Activated B cell treated with CpG ODN at 0.5 μM for 24 hours (primary cell): Measurements from ENCODE around the gene POLR3GL. TPM values are rescaled to one million over a fixed set of nuclear protein-coding genes. Genes with fewer than 3 reads are reported as not detected.

ENCODE experiments used
- ATAC-seq: fragments of 200-7000 bp; cut with Tn5 transposase; one replicate; pipeline ENCODE4 v1.10.0; 2021; ENCODE audit warnings: low read depth, mild to moderate bottlenecking, moderate library complexity
- CTCF ChIA-PET: fragments of 350-600 bp; sonication (Branson Sonifier 250); formaldehyde crosslinking; loops from one replicate; lab custom pipeline; 2021; ENCODE audit warnings: antibody characterized with exemption; lab: Charles Lee
- POLR2A ChIA-PET: fragments of 350-600 bp; sonication (Branson Sonifier 250); formaldehyde crosslinking; loops from one replicate; lab custom pipeline; 2021; ENCODE audit warnings: antibody characterized with exemption; lab: Charles Lee
- DNase-seq: peaks from one replicate; pipeline ENCODE4 v3.0.0; 2022
- H3K27ac Mint-ChIP-seq: one replicate; pipeline ENCODE4 v1.8.0; 2020; ENCODE audit warnings: mixed read lengths
- H3K27me3 Mint-ChIP-seq: one replicate; pipeline ENCODE4 v1.8.0; 2021; ENCODE audit warnings: mixed read lengths
- H3K36me3 Mint-ChIP-seq: one replicate; pipeline ENCODE4 v1.8.0; 2021; ENCODE audit warnings: low read depth, mixed read lengths
- H3K4me1 Mint-ChIP-seq: one replicate; pipeline ENCODE4 v1.8.0; 2021; ENCODE audit warnings: mixed read lengths
- H3K4me3 Mint-ChIP-seq: one replicate; pipeline ENCODE4 v1.8.0; 2020; ENCODE audit warnings: mild to moderate bottlenecking, mixed read lengths
- H3K9me3 Mint-ChIP-seq: one replicate; pipeline ENCODE4 v1.8.0; 2020; ENCODE audit warnings: mixed read lengths
- intact Hi-C: fragments of 100-400 bp; cut with micrococcal nuclease; formaldehyde crosslinking; loops from one replicate; pipeline ENCODE4 v1.15.1; 2024
- total RNA-seq: library from RNA; stranded (reverse); gene quantifications from 2 replicates; pipeline ENCODE4 v1.2.3, GENCODE V29; 2022
- TF ChIP-seq, protein P1 (sequence below): fragments of 200-600 bp; IDR thresholded peaks from one replicate; pipeline ENCODE4 v1.8.0; 2022; ENCODE audit warnings: antibody characterized with exemption, mild to moderate bottlenecking

POLR3GL gene
- total RNA-seq, 1 donor from 2014 or later, result 22.7 TPM

DNA sequence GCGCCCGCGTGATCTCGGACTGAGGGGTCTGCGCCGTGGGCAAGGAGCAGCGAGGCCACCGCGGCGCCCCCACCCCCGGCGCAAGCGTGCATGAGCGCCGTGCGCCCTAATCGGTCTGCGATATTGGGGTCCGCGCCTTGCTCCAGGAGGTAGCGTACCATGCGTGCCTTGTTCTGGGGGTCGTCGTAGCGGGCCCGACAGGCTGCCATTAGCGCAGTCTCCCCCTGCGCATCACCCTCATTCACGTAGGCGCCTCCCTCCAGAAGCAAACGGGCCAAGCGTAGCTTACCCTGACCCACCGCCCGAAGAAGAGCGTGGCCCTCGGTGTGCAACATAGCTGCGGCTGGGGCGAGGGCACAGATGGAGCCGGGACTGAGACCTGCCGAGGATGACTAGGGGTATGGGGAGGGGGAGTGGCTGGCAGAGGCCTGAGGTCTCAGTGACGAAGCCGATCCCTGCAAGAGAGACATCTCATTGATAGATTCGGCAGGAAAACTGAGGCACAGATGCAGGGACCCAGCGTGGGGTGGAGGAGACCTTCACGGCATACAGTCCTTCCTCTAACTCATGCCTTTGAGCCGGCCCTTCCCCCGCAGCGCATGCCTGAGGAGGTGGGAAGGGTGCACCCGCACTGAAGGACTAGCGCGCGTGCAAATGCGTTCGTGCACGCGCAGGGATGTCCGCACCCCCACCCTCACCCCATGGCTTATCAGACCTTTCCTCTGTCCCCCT lies 2.9 kb upstream of the POLR3GL start:
- H3K27me3 Mint-ChIP-seq, result no peaks in the 10 kb centered on the region
- DNase-seq (peak; percentile 29), ATAC-seq (no peak)
- ChIA-PET POLR2A (interaction anchor here (0.7 to 5.1 kb wide), 9 partner anchors 18 to 116 kb away, joined by 3 to 128 read pairs (median 8); partner anchors contain the start of genes NUDT17, PEX11B, PIAS3 and RBM8A), CTCF (interaction anchor here (2.0 kb wide), 1 partner anchor 35 kb away, joined by 5 read pairs; the partner anchor contains the start of gene RBM8A)
- peak overlapping the region; percentile 90 for H3K4me3 Mint-ChIP-seq
- no peaks in the 10 kb centered on the region for H3K9me3 Mint-ChIP-seq
- H3K36me3 Mint-ChIP-seq, result peaks cover 10% of the 10 kb centered on the region
- H3K4me1 Mint-ChIP-seq, result peaks cover 69% of the 10 kb centered on the region
- peak overlapping the region; percentile 64 for H3K27ac Mint-ChIP-seq
- intact Hi-C loops, result loop anchor here (5.0 kb wide), 1 partner anchor 36 kb away; the partner anchor contains the start of gene TXNIP
- TF ChIP-seq, protein P1, sequence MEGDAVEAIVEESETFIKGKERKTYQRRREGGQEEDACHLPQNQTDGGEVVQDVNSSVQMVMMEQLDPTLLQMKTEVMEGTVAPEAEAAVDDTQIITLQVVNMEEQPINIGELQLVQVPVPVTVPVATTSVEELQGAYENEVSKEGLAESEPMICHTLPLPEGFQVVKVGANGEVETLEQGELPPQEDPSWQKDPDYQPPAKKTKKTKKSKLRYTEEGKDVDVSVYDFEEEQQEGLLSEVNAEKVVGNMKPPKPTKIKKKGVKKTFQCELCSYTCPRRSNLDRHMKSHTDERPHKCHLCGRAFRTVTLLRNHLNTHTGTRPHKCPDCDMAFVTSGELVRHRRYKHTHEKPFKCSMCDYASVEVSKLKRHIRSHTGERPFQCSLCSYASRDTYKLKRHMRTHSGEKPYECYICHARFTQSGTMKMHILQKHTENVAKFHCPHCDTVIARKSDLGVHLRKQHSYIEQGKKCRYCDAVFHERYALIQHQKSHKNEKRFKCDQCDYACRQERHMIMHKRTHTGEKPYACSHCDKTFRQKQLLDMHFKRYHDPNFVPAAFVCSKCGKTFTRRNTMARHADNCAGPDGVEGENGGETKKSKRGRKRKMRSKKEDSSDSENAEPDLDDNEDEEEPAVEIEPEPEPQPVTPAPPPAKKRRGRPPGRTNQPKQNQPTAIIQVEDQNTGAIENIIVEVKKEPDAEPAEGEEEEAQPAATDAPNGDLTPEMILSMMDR, result no peak

DNA sequence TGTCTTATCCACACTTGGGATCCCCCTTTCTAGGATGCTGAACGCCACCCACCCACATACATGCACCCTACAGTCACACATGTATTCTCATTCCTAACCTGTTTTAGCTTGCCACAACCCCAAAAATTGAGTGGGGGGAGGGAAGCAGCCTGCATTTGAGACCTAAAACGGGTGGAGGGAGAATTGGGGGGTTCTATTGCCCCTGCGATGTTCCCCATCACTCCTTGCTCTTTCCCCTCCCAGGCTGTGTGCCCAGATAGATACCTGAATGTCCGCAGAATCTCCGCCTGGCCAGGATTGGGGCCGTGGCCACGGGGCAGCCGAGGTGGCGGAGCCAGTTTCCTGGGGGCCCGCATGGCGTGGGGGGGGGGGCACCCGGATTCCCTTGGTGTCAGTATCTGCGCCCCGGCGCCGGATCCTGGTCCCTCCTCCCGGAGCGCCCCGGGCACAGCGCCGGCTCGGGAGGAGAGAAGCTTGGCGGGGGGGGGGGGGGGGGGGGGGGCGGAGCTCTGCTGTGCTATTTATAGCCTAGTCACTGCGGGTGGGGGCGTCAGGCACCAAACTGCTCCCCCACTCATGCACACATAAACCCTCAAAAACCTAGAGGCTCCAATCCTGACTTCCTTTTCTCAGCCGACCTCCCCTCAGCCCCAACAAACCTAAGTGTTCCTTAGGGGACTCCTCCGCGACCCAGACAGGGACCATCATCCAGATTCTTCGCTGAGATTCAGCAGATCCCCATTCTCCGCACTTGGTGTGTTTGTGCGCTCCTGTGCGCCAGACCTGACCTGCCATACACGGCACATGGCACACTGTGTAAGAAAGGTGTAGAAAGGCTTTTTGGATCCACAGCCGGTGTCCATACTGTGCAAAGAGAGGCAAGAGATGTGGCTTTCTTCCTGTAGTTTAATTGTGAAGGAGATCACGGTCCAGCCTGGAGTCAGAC lies 2.1 kb upstream of the POLR3GL start:
- Mint-ChIP-seq H3K27me3 (no peaks in the 10 kb centered on the region), H3K27ac (peak overlapping the region; percentile 96), H3K36me3 (peaks cover 10% of the 10 kb centered on the region), H3K4me3 (peak overlapping the region; percentile 97), H3K9me3 (no peaks in the 10 kb centered on the region), H3K4me1 (peaks cover 61% of the 10 kb centered on the region)
- TF ChIP-seq, protein P1, result no peak
- intact Hi-C loops, result loop anchor here (1.0 to 5.0 kb wide), 2 partner anchors 35 to 103 kb away; partner anchors contain the start of genes PIAS3 and TXNIP
- POLR2A ChIA-PET, result interaction anchor here (0.5 to 5.1 kb wide), 14 partner anchors 17 to 117 kb away, joined by 3 to 128 read pairs (median 8); partner anchors contain the start of genes NUDT17, PEX11B, PIAS3 and RBM8A
- DNase-seq, result peak; percentile 30
- ATAC-seq, result no peak
- CTCF ChIA-PET, result interaction anchor here (1.4 to 2.4 kb wide), 3 partner anchors 35 to 70 kb away, joined by 4 to 10 read pairs (median 5); partner anchors contain the start of gene RBM8A

DNA sequence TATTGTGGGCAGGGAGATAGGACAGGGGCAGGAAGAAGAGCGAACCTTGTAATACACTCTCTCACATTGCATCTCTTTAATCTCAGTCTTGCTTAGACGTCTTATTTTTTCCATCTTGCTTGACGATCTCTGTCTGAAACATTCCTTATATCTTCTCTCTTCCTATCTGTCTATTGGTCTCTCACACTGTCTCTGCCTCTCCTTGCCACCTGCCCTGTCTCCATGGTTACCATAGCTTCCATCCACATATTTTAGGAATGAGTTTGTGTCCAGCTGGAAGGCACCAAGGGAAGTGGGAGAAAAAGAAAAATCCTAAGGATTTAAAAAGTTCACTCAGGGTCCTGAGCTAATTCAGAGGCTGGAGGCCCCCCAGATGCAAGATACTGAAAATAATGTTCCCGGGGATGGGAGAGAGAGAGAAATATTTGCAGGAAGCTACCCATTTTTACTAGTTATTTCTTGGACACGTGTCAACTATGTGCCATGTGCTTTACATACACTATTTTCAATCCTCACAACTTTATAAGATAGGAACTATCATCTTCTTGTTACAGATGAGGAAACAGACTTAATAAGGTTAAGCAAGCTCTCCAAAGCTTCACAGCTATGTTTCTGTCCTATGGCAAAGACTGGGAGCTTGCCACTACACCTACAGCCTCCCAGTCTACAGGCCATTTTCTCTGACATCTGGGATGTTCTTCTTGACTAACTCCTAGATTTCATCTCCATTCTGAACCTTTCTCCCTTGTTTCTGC lies 1.0 kb upstream of the POLR3GL start:
- peaks cover 2% of the 10 kb centered on the region for H3K9me3 Mint-ChIP-seq
- DNase-seq (no peak), ATAC-seq (no peak)
- TF ChIP-seq, protein P1, result no peak
- peaks cover 57% of the 10 kb centered on the region for H3K4me1 Mint-ChIP-seq
- intact Hi-C loops, result loop anchor here (1.0 to 5.0 kb wide), 4 partner anchors 15 to 104 kb away; partner anchors contain the start of genes PIAS3, RBM8A and TXNIP
- H3K36me3 Mint-ChIP-seq, result peaks cover 14% of the 10 kb centered on the region
- ChIA-PET POLR2A (interaction anchor here (0.6 to 5.1 kb wide), 17 partner anchors 10 to 139 kb away, joined by 3 to 128 read pairs (median 9); partner anchors contain the start of genes ANKRD35, NUDT17, PEX11B and PIAS3), CTCF (interaction anchor here (1.0 to 2.5 kb wide), 12 partner anchors 14 to 243 kb away, joined by 3 to 26 read pairs (median 4); partner anchors contain the start of genes ITGA10, NUDT17, PEX11B and RBM8A)
- no peaks in the 10 kb centered on the region for H3K27me3 Mint-ChIP-seq
- H3K27ac Mint-ChIP-seq, result peak overlapping the region; percentile 96
- peak overlapping the region; percentile 97 for H3K4me3 Mint-ChIP-seq

DNA sequence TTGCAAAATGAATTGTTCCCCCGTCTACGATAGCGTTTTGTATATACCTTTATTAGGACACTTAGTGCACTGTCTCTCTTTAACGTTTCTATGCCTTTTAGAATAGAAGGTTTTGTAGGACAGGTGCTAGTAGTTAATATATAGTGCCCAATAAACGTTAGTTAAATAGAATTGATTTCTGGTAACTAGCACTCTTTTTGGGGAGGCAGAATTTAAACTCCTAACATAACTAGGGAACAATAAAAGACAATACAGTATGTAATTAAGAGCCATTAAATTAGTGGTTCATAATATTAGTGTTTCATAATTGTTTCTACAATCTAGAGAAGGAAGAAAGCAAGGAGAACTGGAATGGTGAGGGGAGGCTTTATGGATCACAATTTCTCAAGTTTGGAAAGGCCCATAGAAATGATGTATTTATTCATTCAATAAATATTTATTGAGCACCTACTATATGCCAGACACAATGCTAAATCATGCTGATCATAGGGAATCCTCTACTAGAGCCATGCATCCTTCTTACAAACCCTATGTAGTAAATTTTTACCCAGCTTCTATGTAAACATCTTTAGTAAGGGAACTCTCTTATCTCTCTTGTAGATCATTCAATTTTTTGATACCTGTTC lies 742 bp downstream of the POLR3GL start:
- peak overlapping the region; percentile 97 for H3K4me3 Mint-ChIP-seq
- intact Hi-C loops, result loop anchor here (2.0 kb wide), 2 partner anchors 14 to 38 kb away; partner anchors contain the start of gene RBM8A
- H3K9me3 Mint-ChIP-seq, result peaks cover 2% of the 10 kb centered on the region
- H3K4me1 Mint-ChIP-seq, result peaks cover 45% of the 10 kb centered on the region
- TF ChIP-seq, protein P1, result no peak
- DNase-seq (no peak), ATAC-seq (no peak)
- no peaks in the 10 kb centered on the region for H3K27me3 Mint-ChIP-seq
- CTCF ChIA-PET, result interaction anchor here (1.1 to 2.5 kb wide), 11 partner anchors 10 to 115 kb away, joined by 3 to 26 read pairs (median 4); partner anchors contain the start of genes PEX11B and RBM8A
- peak overlapping the region; percentile 96 for H3K27ac Mint-ChIP-seq
- POLR2A ChIA-PET, result interaction anchor here (0.7 to 5.1 kb wide), 20 partner anchors 8 to 141 kb away, joined by 3 to 128 read pairs (median 8); partner anchors contain the start of genes LIX1L, NUDT17, PEX11B and PIAS3
- H3K36me3 Mint-ChIP-seq, result peaks cover 16% of the 10 kb centered on the region
